BLaER1 (cell line): ENCODE results near the gene DOCK8.

Experiments used
- H3K27ac ChIP-seq: shearing (Covaris generic); formaldehyde crosslinking; 2 replicates; pipeline ENCODE4 v1.8.1; 2022
- H3K27me3 ChIP-seq: shearing (Covaris generic); formaldehyde crosslinking; 2 replicates; pipeline ENCODE4 v1.8.1; 2022
- H3K36me3 ChIP-seq: shearing (Covaris generic); formaldehyde crosslinking; 2 replicates; pipeline ENCODE4 v1.8.1; 2022
- H3K4me1 ChIP-seq: shearing (Covaris generic); formaldehyde crosslinking; 2 replicates; pipeline ENCODE4 v1.8.1; 2022
- H3K4me2 ChIP-seq: shearing (Covaris generic); formaldehyde crosslinking; 2 replicates; pipeline ENCODE4 v1.8.1; 2022
- H3K4me3 ChIP-seq: shearing (Covaris generic); formaldehyde crosslinking; 2 replicates; pipeline ENCODE4 v1.8.1; 2022
- H3K9ac ChIP-seq: shearing (Covaris generic); formaldehyde crosslinking; 2 replicates; pipeline ENCODE4 v1.8.1; 2022
- H3K9me3 ChIP-seq: shearing (Covaris generic); formaldehyde crosslinking; 2 replicates; pipeline ENCODE4 v1.8.1; 2022
- H4K20me1 ChIP-seq: shearing (Covaris generic); formaldehyde crosslinking; 2 replicates; pipeline ENCODE4 v1.8.1; 2022
- Cebpa-rat ChIP-seq: shearing (Covaris generic); IDR thresholded peaks from 2 replicates; pipeline ENCODE4 v1.8.1; 2022

The DOCK8 gene

DNA sequence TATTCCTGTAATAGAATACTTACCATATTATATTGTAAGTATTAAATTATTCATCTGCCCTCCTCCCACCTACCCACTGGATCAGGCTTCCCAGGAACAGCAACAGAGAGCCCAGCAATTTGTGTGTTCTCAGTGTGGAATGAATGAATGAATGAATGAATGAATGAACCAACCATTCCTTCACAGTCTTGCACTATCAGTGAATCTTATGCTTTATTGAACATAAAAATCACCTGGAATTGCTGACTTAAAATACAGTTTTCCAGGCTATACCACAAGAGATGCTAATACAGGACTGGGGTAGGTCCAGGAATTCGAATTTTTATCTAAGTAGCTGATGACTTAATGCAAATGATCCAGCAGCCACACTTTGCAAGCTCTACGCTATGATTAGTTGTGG is 51.6 kb downstream of the DOCK8 start:
- Histone ChIP-seq H3K27ac (no peak overlapping the region), H3K9me3 (no peaks in the 10 kb centered on the region), H3K27me3 (no peaks in the 10 kb centered on the region), H3K4me2 (no peak overlapping the region), H3K9ac (no peak overlapping the region), H3K4me1 (no peaks in the 10 kb centered on the region), H3K36me3 (no peaks in the 10 kb centered on the region), H4K20me1 (no peaks in the 10 kb centered on the region), H3K4me3 (no peak overlapping the region)
- no peak for TF ChIP-seq Cebpa-rat

DNA sequence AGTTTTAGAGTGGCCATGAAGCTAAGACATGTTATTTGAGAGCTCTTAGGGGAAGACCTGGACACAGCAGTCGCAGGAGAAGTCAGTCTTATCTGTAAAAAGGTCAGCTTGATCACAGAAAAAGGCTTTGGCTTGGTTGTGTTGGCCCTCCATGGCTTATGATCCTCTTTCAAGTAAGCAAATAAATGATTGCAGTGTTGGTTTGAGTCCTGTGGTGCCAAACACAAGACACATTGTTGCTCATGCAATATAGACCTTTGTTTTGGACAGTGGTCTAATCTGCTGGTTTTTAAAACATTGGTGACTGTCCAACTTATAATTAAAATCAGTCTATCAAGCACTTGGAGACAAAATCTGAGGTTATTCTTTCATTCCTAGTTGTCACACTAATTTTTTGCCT is 54.0 kb downstream of the DOCK8 start:
- no peaks in the 10 kb centered on the region for H3K36me3 ChIP-seq
- H3K27ac ChIP-seq, result no peak overlapping the region
- no peaks in the 10 kb centered on the region for H4K20me1 ChIP-seq
- H3K4me2 ChIP-seq, result no peak overlapping the region
- H3K9ac ChIP-seq, result no peak overlapping the region
- H3K4me3 ChIP-seq, result no peak overlapping the region
- no peaks in the 10 kb centered on the region for H3K9me3 ChIP-seq
- H3K27me3 ChIP-seq, result no peaks in the 10 kb centered on the region
- peaks cover 15% of the 10 kb centered on the region for H3K4me1 ChIP-seq
- no peak for TF ChIP-seq Cebpa-rat

DNA sequence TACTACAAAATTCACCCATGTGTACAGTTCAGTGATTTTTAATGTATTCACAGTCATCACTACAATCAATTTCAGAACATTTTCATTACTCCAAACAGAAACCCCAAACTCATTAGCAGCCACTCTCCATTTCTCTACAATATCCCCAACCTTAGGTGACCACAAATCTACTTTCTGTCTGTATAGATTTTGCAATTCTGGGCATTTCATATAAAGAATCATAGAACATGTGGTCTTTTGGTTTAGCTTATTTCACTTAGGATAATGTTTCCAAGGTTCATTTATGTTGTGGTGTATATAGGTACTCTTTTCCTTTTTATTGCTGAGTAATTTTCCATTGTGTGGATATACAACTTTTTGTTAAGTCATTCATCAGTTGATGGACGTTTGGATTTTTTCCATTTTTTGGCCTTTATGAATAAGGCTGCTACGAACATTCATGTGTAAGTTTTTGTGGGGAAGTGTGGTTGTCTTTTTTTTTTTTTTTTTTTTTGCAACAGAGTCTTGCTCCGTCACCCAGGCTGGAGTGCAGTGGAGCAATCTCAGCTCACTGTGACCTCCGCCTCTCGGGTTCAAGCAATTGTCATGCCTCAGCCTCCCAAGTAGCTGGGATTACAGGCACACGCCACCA is 54.5 kb downstream of the DOCK8 start:
- no peak overlapping the region for H3K9ac ChIP-seq
- peaks cover 19% of the 10 kb centered on the region for H3K4me1 ChIP-seq
- H3K4me3 ChIP-seq, result no peak overlapping the region
- H3K27me3 ChIP-seq, result no peaks in the 10 kb centered on the region
- H3K36me3 ChIP-seq, result no peaks in the 10 kb centered on the region
- H3K4me2 ChIP-seq, result no peak overlapping the region
- H3K27ac ChIP-seq, result no peak overlapping the region
- no peaks in the 10 kb centered on the region for H4K20me1 ChIP-seq
- TF ChIP-seq Cebpa-rat, result no peak
- H3K9me3 ChIP-seq, result 0 out of 2 replicates have a peak, but pooled peaks cover under 1% of the 10 kb centered on the region

DNA sequence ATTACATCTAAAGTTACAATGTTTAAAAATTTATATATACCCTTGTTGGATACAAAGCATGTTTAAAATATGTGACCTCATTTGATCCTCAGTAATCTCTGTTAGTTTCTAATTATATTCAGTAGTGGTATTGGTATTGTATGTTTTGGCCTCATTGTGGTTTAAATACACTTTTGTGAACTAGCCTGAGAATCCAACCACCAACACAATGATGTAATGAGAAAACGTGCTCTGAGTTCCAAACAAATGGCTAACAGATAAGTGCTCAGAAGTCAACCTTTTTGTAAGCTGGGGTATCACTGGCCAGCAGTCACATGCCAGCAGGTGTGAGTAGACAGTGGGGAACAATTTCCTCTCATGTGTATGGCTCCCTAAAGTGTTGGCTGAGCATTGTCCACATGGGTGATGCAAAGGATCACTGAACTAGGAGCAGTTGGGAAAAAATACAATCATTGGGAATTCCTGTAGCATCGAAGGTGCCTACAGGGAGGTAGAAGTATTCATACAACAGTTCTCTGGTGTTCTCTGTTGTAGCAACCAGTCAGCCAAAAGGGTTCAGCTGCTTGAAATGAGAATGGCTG is 56.1 kb downstream of the DOCK8 start:
- Histone ChIP-seq H4K20me1 (no peaks in the 10 kb centered on the region), H3K4me1 (peaks cover 19% of the 10 kb centered on the region), H3K4me2 (no peak overlapping the region), H3K27me3 (no peaks in the 10 kb centered on the region), H3K9me3 (peaks cover 8% of the 10 kb centered on the region; the same call in 1 of the 2 replicates), H3K27ac (no peak overlapping the region), H3K4me3 (no peak overlapping the region), H3K36me3 (no peaks in the 10 kb centered on the region; the same call in 1 of the 2 replicates), H3K9ac (no peak overlapping the region)
- TF ChIP-seq Cebpa-rat, result no peak

DNA sequence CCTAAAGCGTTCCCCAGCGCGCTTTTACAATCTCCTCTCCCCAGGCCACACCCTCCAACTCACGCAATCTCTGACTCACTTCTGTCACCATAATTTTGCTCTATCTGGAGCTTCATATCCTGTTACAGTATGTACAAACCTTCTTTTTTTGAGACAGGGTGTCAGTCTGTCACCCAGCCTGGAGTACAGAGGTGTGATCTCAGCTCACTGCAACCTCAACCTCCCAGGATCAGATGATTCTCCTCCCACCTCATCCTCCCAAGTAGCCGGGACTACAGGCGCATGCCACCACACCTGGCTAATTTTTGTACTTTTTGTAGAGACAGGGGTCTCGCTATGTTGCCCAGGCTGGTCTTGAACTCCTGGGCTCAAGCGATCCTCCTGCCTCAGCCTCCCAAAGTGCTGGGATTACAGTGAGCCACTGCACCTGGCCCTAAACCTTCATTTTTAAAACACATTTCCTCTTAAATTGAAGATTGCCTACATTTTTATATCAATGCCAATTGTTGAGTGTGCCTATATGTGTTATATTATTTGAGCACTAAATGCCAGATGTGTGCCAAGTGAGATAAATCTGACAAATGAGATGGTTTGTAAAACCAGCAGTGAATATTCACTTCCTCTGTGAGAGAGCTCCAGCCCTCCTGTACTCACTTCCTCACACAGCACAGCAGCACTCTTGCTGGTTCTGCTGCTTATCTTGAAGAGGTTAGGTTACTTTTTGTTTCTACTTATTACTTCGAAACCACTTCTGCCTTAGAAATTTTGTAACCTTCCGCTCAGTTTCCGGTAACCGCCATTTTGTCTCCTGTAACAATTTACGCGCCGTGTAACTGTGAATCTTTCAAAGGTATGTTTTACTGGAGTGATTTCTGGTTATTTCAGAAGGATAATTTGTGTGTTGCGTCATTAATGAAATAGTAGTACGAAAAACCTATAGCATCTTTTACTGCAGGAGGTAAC is 57.9 kb downstream of the DOCK8 start:
- Histone ChIP-seq H3K4me2 (peak overlapping the region; percentile 66), H3K9ac (peak overlapping the region; percentile 46; the same call in 1 of the 2 replicates), H3K36me3 (peaks cover 5% of the 10 kb centered on the region; the same call in 1 of the 2 replicates), H3K27ac (peak overlapping the region; percentile 74), H4K20me1 (no peaks in the 10 kb centered on the region), H3K9me3 (peaks cover 18% of the 10 kb centered on the region; the same call in 1 of the 2 replicates), H3K4me3 (peak overlapping the region; percentile 59), H3K27me3 (no peaks in the 10 kb centered on the region), H3K4me1 (peaks cover 31% of the 10 kb centered on the region)
- TF ChIP-seq Cebpa-rat, result no peak

DNA sequence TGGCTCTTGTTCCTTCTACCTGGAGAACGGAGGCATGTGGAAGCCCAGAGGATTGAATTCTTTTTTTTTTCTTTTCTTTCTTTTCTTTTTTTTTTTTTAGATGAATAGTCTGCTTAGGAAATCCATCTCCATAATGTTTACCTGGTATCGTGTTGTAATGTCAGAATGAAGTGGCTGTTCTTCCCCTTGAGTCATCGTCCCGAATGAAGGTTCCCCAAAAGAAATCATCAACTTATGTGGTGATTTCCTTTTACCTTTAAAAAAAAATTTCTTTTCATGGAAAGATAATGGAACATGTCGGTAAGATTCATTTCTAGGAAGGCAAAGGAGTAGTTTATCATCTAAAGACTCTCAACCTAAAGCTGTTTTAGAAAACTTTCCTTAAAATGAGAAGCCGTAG is 59.7 kb downstream of the DOCK8 start:
- H3K27me3 ChIP-seq, result no peaks in the 10 kb centered on the region
- no peak overlapping the region for H3K4me2 ChIP-seq
- H3K36me3 ChIP-seq, result peaks cover 5% of the 10 kb centered on the region; the same call in 1 of the 2 replicates
- H3K27ac ChIP-seq, result no peak overlapping the region
- no peak overlapping the region for H3K4me3 ChIP-seq
- peaks cover 20% of the 10 kb centered on the region; the same call in 1 of the 2 replicates for H3K9me3 ChIP-seq
- H3K4me1 ChIP-seq, result peaks cover 48% of the 10 kb centered on the region
- no peak for TF ChIP-seq Cebpa-rat
- H3K9ac ChIP-seq, result no peak overlapping the region
- H4K20me1 ChIP-seq, result no peaks in the 10 kb centered on the region

DNA sequence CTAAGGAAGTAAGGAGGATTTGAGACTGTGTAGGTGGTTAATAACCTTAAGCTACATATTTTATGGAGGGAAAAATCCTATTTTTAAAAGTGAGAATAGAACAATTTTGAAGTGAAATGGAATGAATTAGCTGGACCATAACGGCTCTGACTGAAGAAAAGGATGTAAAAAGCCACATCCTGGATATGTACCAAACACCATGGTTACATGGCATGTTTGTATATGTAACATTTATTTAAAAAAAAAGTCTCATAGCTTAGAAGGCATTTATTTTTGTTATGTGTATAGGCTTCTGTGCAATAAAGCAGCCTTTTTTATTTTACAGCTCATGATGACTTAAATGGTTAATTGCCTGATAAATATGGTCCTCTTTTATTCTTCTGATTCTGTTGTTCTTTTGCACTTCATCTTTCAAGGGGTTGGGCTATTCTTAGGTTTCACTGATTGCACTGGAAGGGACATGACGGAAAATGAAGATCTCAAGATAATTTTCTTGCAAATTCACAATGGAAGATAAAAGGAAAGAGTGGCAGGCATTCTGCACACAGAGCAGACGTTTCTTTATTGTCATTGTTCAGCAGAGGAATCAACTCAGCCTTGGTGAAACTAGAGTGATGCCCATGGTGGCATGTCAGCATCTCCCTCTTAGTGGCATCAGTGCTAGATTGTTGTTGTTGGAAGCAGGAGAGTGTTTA is 63.1 kb downstream of the DOCK8 start:
- Histone ChIP-seq H3K27ac (peak overlapping the region; percentile 80), H3K27me3 (no peaks in the 10 kb centered on the region), H3K9ac (no peak overlapping the region), H4K20me1 (no peaks in the 10 kb centered on the region), H3K4me2 (peak overlapping the region; percentile 80), H3K36me3 (peaks cover 13% of the 10 kb centered on the region), H3K9me3 (peaks cover 23% of the 10 kb centered on the region; the same call in 1 of the 2 replicates), H3K4me3 (no peak overlapping the region), H3K4me1 (peaks cover 56% of the 10 kb centered on the region)
- TF ChIP-seq Cebpa-rat, result no peak

DNA sequence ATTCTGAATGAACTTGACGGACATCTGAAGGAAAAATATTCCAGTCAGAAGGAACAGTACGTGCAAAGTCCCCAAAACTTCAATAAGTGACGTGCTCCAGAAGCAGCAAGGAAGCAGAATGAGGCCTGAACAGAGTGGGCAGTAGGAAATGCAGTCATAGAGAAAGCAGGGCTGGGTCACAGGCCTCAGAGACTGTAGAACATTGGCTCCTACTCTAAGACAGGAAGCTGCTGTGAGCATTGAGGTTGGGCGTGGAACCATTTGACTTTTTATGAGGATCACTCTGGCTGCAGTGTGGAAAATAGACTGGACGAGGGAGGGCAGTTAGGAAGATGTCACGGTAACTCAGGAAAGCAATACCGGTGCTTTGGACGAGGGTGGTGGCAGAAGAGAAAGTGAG is 64.0 kb downstream of the DOCK8 start:
- H3K9ac ChIP-seq, result no peak overlapping the region

DNA sequence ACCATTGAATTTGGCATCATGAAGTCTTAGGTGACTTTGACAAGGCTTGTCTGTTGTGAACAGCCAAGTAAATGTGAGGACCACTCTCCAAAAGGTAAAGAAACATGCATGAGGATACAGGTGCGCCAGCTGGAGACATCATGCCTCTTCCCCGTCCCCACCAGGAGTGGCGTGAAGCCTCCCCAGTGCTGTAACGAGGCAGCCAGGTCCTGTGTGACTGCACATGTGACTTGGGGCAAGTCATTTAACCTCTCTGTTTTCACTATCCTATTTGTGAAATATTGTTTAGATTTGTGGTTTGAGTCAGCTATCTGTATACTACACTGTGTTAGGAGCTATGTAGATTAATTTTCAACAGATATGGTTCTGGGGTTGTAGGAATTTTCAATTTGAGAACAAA is 65.0 kb downstream of the DOCK8 start:
- Histone ChIP-seq H3K27ac (no peak overlapping the region), H3K9me3 (peaks cover 20% of the 10 kb centered on the region; the same call in 1 of the 2 replicates), H3K9ac (no peak overlapping the region), H4K20me1 (no peaks in the 10 kb centered on the region), H3K4me1 (peaks cover 43% of the 10 kb centered on the region), H3K36me3 (peaks cover 13% of the 10 kb centered on the region), H3K4me3 (no peak overlapping the region), H3K4me2 (no peak overlapping the region), H3K27me3 (no peaks in the 10 kb centered on the region)
- no peak for TF ChIP-seq Cebpa-rat

More for the DNA sequence above, 64.0 kb downstream of the DOCK8 start:
- H3K9me3 ChIP-seq, result peaks cover 23% of the 10 kb centered on the region; the same call in 1 of the 2 replicates
- peaks cover 13% of the 10 kb centered on the region for H3K36me3 ChIP-seq
- TF ChIP-seq Cebpa-rat, result no peak
- H3K4me3 ChIP-seq, result no peak overlapping the region
- H3K4me1 ChIP-seq, result peaks cover 47% of the 10 kb centered on the region
- peak overlapping the region; percentile 32 for H3K27ac ChIP-seq
- no peaks in the 10 kb centered on the region for H3K27me3 ChIP-seq
- no peaks in the 10 kb centered on the region for H4K20me1 ChIP-seq
- H3K4me2 ChIP-seq, result peak overlapping the region; percentile 80
